B cell (primary cell): Measurements from ENCODE around the gene TMEM132D.

Source experiments
- EZH2 ChIP-seq: IDR thresholded peaks from 2 replicates; pipeline ENCODE4 v1.6.1; 2012; ENCODE audit warnings: borderline replicate concordance, low read depth, mild to moderate bottlenecking, moderate library complexity, low read length; ENCODE audit not compliant: insufficient read depth, poor library complexity, severe bottlenecking
- TF ChIP-seq, protein P1 (sequence below): fragments of 200-600 bp; IDR thresholded peaks from one replicate; pipeline ENCODE4 v1.8.0; 2022; ENCODE audit warnings: antibody characterized with exemption, mild to moderate bottlenecking

DNA sequence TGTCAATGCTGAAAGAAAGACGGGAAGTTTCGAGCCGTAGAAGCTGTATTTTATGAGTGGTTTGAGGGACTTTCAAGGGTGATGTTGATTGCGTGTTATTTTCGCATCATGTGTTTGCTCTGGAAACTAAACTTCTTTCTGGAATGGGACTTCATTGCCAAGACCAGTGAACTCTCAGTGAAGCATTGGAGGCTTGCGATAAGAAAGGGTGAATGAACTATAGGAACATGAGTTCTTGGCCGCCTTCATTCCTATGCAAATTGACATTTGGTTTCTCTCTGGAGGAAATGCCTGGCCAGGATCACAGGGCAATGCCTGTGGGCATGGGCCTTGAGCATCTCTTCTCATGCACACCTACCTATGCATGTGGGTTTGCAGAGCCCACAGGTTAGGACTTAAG lies 677.8 kb downstream of the TMEM132D start:
- TF ChIP-seq, protein P1, sequence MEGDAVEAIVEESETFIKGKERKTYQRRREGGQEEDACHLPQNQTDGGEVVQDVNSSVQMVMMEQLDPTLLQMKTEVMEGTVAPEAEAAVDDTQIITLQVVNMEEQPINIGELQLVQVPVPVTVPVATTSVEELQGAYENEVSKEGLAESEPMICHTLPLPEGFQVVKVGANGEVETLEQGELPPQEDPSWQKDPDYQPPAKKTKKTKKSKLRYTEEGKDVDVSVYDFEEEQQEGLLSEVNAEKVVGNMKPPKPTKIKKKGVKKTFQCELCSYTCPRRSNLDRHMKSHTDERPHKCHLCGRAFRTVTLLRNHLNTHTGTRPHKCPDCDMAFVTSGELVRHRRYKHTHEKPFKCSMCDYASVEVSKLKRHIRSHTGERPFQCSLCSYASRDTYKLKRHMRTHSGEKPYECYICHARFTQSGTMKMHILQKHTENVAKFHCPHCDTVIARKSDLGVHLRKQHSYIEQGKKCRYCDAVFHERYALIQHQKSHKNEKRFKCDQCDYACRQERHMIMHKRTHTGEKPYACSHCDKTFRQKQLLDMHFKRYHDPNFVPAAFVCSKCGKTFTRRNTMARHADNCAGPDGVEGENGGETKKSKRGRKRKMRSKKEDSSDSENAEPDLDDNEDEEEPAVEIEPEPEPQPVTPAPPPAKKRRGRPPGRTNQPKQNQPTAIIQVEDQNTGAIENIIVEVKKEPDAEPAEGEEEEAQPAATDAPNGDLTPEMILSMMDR: no peak
- no peak for TF ChIP-seq EZH2
